OCI-LY3 (cell line): ENCODE results near the gene GFM1.

Experiments used
- H2AFZ ChIP-seq: fragments of 200-600, 300-600 bp; shearing (Covaris generic); 2 replicates; pipeline ENCODE4 v1.6.0; 2014; ENCODE audit warnings: antibody characterized with exemption, low read depth, low read length
- H3K27ac ChIP-seq: fragments of 200-600, 300-600 bp; sonication (generic); 2 replicates; pipeline ENCODE4 v1.5.1; 2014; ENCODE audit warnings: mild to moderate bottlenecking, low read length, moderate library complexity, mixed read lengths
- H3K27me3 ChIP-seq: fragments of 200-600, 300-600 bp; sonication (generic); 2 replicates; pipeline ENCODE4 v1.6.1; 2014; ENCODE audit warnings: low read depth, low read length, mixed read lengths
- H3K36me3 ChIP-seq: fragments of 200-600, 300-600 bp; sonication (generic); replicated peaks from 2 replicates; pipeline ENCODE3; 2014; ENCODE audit warnings: low read depth, low read length, mixed read lengths
- H3K4me1 ChIP-seq: fragments of 300-600, 200-600 bp; sonication (generic); 2 replicates; pipeline ENCODE4 v1.6.1; 2014; ENCODE audit warnings: low read length, mixed read lengths
- H3K4me2 ChIP-seq: fragments of 200-600, 300-600 bp; sonication (generic); 2 replicates; pipeline ENCODE4 v1.6.1; 2014; ENCODE audit warnings: low read length, mixed read lengths
- H3K4me3 ChIP-seq: fragments of 300-600, 200-600 bp; sonication (generic); 2 replicates; pipeline ENCODE4 v1.5.1; 2014; ENCODE audit warnings: antibody characterized with exemption, mild to moderate bottlenecking, low read length, moderate library complexity
- H3K79me2 ChIP-seq: fragments of 300-600, 200-600 bp; shearing (Covaris generic); 2 replicates; pipeline ENCODE4 v1.6.1; 2014; ENCODE audit warnings: mild to moderate bottlenecking, low read length, mixed read lengths
- H3K9ac ChIP-seq: fragments of 300-600, 200-600 bp; shearing (Covaris generic); 2 replicates; pipeline ENCODE4 v1.6.0; 2014; ENCODE audit warnings: mild to moderate bottlenecking, low read length, moderate library complexity
- H3K9me3 ChIP-seq: fragments of 200-600, 300-600 bp; shearing (Covaris generic); 2 replicates; pipeline ENCODE4 v1.6.1; 2014; ENCODE audit warnings: low read length, mixed read lengths; ENCODE audit not compliant: insufficient read depth
- H4K20me1 ChIP-seq: fragments of 200-600, 300-600 bp; sonication (generic); 2 replicates; pipeline ENCODE4 v1.6.1; 2016; ENCODE audit warnings: low read length, mixed read lengths; ENCODE audit not compliant: insufficient read depth
- EZH2phosphoT487 ChIP-seq: fragments of 200-600 bp; shearing (Covaris generic); IDR thresholded peaks from 2 replicates; pipeline ENCODE4 v1.6.1; 2018; ENCODE audit warnings: antibody characterized with exemption, mixed run types, low read depth
- TF ChIP-seq, protein P1 (sequence below): fragments of 200-600, 300-600 bp; sonication (generic); IDR thresholded peaks from 2 replicates; pipeline ENCODE4 v1.5.1; 2014; ENCODE audit warnings: antibody characterized with exemption, low read length, low read depth

The GFM1 gene

DNA sequence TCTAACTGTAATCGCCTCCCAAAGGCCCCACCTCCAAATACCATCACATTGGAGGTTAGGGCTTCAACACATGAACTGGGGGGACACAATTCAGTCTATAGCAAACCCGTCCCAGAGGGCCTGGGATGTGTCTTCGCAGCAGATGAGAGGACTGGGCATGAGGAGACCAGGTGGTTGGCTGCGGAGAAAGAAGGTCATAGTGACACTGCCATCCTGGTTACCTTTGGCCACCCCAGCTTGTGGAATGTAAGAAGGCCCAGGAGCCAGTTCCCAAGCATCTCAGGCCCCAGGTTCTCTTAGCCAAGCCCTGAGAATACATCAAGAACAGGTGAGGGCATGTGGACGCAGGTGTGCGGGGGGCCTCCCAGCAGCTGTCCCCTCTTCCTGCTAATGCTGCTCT, 94.3 kb downstream of the GFM1 start:
- no peak overlapping the region for H3K4me2 ChIP-seq
- H3K4me3 ChIP-seq: no peak overlapping the region
- H3K9ac ChIP-seq: no peak overlapping the region
- no peak overlapping the region for H3K27ac ChIP-seq
- no peaks in the 10 kb centered on the region for H4K20me1 ChIP-seq
- H3K27me3 ChIP-seq: no peaks in the 10 kb centered on the region
- H3K79me2 ChIP-seq: no peaks in the 10 kb centered on the region
- no peaks in the 10 kb centered on the region for H3K9me3 ChIP-seq
- H3K36me3 ChIP-seq: peaks cover 10% of the 10 kb centered on the region
- no peaks in the 10 kb centered on the region for H3K4me1 ChIP-seq
- no peak overlapping the region for H2AFZ ChIP-seq
- no peak for TF ChIP-seq EZH2phosphoT487
- TF ChIP-seq, protein P1, sequence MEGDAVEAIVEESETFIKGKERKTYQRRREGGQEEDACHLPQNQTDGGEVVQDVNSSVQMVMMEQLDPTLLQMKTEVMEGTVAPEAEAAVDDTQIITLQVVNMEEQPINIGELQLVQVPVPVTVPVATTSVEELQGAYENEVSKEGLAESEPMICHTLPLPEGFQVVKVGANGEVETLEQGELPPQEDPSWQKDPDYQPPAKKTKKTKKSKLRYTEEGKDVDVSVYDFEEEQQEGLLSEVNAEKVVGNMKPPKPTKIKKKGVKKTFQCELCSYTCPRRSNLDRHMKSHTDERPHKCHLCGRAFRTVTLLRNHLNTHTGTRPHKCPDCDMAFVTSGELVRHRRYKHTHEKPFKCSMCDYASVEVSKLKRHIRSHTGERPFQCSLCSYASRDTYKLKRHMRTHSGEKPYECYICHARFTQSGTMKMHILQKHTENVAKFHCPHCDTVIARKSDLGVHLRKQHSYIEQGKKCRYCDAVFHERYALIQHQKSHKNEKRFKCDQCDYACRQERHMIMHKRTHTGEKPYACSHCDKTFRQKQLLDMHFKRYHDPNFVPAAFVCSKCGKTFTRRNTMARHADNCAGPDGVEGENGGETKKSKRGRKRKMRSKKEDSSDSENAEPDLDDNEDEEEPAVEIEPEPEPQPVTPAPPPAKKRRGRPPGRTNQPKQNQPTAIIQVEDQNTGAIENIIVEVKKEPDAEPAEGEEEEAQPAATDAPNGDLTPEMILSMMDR: no peak

DNA sequence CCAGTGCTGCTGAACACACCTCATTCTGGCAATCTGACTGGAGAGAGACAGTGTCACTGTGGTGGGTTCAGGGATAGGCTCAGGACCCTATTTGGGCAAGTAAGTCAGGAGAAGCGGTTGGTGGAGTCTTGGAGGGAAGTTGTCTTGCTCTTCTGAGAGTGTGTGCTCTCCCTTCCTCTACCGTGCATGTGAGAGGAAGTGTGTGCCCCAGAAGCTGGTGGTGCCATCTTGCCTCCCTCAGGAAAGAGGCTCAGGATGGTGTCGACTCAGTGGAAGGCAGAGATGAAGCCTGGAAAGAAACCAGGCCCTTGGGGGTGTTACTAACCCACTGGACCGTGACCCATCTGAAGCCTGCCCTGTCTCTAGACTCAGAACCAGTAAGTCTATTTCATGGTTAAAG, 94.8 kb downstream of the GFM1 start:
- Histone ChIP-seq H3K27me3 (no peaks in the 10 kb centered on the region), H3K4me3 (no peak overlapping the region), H2AFZ (no peak overlapping the region), H3K4me1 (no peaks in the 10 kb centered on the region), H3K36me3 (peaks cover 10% of the 10 kb centered on the region), H3K27ac (no peak overlapping the region), H3K9me3 (no peaks in the 10 kb centered on the region), H3K9ac (no peak overlapping the region), H3K4me2 (no peak overlapping the region), H3K79me2 (no peaks in the 10 kb centered on the region), H4K20me1 (no peaks in the 10 kb centered on the region)
- no peak for TF ChIP-seq EZH2phosphoT487
- TF ChIP-seq, protein P1: no peak

DNA sequence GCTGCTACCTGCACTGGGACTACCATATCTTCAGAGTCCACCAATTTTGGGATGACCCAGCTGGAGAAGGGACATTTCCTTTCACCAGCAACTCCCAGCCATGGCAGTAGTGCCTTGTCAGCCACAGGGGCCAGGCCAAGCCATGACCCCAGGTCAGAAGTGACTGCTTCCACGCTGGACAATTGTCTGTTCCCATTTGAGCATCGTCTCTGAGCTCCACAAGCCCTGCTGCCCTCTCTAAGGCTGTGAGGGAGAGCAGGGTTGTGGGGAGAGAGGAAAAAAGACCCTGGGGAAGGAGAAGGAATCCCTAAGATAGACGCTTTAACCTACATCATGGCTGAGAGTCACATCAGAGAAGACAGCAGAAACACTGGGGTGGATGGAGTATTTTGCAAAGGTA, 95.3 kb downstream of the GFM1 start:
- peaks cover 7% of the 10 kb centered on the region for H3K36me3 ChIP-seq
- no peak overlapping the region for H3K4me2 ChIP-seq
- TF ChIP-seq, protein P1: no peak
- no peak for TF ChIP-seq EZH2phosphoT487
- H4K20me1 ChIP-seq: no peaks in the 10 kb centered on the region
- no peaks in the 10 kb centered on the region for H3K4me1 ChIP-seq
- no peak overlapping the region for H3K27ac ChIP-seq
- no peak overlapping the region for H3K9ac ChIP-seq
- no peaks in the 10 kb centered on the region for H3K27me3 ChIP-seq
- no peak overlapping the region for H2AFZ ChIP-seq
- no peaks in the 10 kb centered on the region for H3K9me3 ChIP-seq
- no peaks in the 10 kb centered on the region for H3K79me2 ChIP-seq
- H3K4me3 ChIP-seq: no peak overlapping the region
